ENCODE measurements around the gene PLA2R1. TPM values are rescaled to one million over a fixed set of nuclear protein-coding genes. Genes with fewer than 3 reads are reported as not detected.

Gene PLA2R1
- total RNA-seq, 1 experiment from 2014 or later, result 1.1 TPM

GRCh38 chr2:159936471-159936870 is 125.9 kb downstream of the PLA2R1 start (continued):
- TF ChIP-seq RORB (CRISPR knock-in tag; IDR thresholded peaks at IDR 0.05) (no peak), NR3C1 (CRISPR knock-in tag; conservative IDR thresholded peaks at IDR 0.05; ENCODE audit: low read depth) (no peak), E2F4 (CRISPR knock-in tag; IDR thresholded peaks at IDR 0.05; ENCODE audit: borderline replicate concordance, low read depth) (no peak), ARID4B (CRISPR knock-in tag; IDR thresholded peaks at IDR 0.05; ENCODE audit: borderline replicate concordance) (no peak), E2F1 (CRISPR knock-in tag; IDR thresholded peaks at IDR 0.05) (no peak), ZBTB21 (CRISPR knock-in tag; IDR thresholded peaks at IDR 0.05; ENCODE audit: borderline replicate concordance) (no peak), CBFB (CRISPR knock-in tag; IDR thresholded peaks at IDR 0.05; ENCODE audit: low read depth) (no peak), ATF3 (CRISPR knock-in tag; conservative IDR thresholded peaks at IDR 0.05) (no peak), NFYB (CRISPR knock-in tag; conservative IDR thresholded peaks at IDR 0.05; ENCODE audit: low read depth) (peak; percentile 93), RELA (CRISPR knock-in tag; IDR thresholded peaks at IDR 0.05; ENCODE audit: borderline replicate concordance) (no peak), ZNF396 (CRISPR knock-in tag; IDR thresholded peaks at IDR 0.05; ENCODE audit: borderline replicate concordance) (no peak), FOXJ3 (CRISPR knock-in tag; IDR thresholded peaks at IDR 0.05; ENCODE audit: borderline replicate concordance) (no peak), USF1 (CRISPR knock-in tag; IDR thresholded peaks at IDR 0.05) (peak; percentile 73; the same call in 1 of the 2 replicates), ZNF416 (CRISPR knock-in tag; IDR thresholded peaks at IDR 0.05) (no peak), ETV6 (CRISPR knock-in tag; IDR thresholded peaks at IDR 0.05) (no peak), CREB1 (CRISPR knock-in tag; IDR thresholded peaks at IDR 0.05) (no peak), ZNF138 (CRISPR knock-in tag; conservative IDR thresholded peaks at IDR 0.05) (no peak), PRDM15 (CRISPR knock-in tag; IDR thresholded peaks at IDR 0.05) (no peak), TEAD4 (CRISPR knock-in tag; IDR thresholded peaks at IDR 0.05) (no peak)

Measured in WTC11 (cell line).